ENCODE data around the gene LCN6. TPM values are rescaled to one million over a fixed set of nuclear protein-coding genes. Genes with fewer than 3 reads are reported as not detected.
"Not testable (repeated sequence)": the region's sequence is repeated elsewhere in the genome, so short reads cannot be mapped to it uniquely, and the experiment has no call there.

The LCN6 gene
- total RNA-seq, 8 experiments from 2014 or later = 0.41 to 0.76 TPM; not detected in 6

DNA sequence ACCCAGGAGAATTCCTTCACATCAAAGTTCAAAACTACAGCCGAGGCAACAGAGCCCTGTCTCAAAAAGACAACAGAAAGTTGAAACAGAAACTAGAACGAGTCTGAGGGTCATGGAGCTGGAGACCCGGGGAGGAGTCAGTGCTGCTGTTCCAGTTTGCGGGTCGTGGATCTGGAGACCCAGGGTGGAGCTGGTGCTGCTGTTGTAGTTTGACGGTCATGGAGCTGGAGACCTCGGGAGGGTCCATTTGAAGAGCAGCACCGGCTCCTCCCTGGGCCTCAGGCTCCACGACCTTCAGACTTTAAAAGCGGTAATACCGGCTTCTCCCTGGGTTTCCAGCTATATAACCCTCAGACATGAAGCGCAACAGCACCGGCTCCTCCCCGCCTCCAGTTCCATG, 29.0 kb upstream of the LCN6 start:
- no peaks in the 10 kb centered on the region for H3K4me1 ChIP-seq (replicated peaks in 1 of 2)
- WGBS, 10 experiments = 0 to 90% (median 56%) methylated on average over 1 to 11 of the region's 14 CpGs; no CpG with 5 or more reads in 3 of the 10 experiments
- in situ Hi-C loops (cut with MboI; ENCODE audit: low pct_unique_long_range_greater_than_20kb in 2 of 9, low sequenced_read_pairs in 9 of 9, unreplicated experiment in 9 of 9) = loop anchor here in 7 of 9 experiments (25.0 kb wide), 1 partner anchor 260 kb away; the partner anchor contains the start of genes ABCA2 (in 7 of the 7), FUT7 (in 7 of the 7) and NPDC1 (in 7 of the 7)
- no peak for ATAC-seq (replicated peaks in 6 of 8)
- no peak overlapping the region for H3K4me3 ChIP-seq
- no peak overlapping the region for H3K27ac ChIP-seq

DNA sequence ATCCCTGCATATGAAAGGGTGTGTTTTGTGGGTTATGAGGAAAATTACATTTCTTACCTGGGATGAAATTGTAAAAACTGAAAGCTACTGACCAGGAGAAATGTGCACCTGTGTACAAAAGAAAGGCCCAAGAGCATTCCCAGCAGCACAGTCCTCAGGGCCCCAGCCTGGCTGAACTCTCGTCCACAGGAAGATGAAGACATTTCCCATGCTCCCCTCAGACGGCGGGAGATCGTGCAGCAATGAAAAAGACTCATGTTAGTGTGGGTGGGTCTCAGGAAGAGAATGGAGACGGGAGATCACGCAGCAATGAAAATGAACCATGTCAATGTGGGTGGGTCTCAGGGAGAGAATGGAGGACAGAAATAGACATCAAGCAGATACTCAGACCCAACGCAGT, 28.6 kb upstream of the LCN6 start:
- 17 to 100% (median 62%) methylated on average over 1 to 7 of the region's 7 CpGs; no CpG with 5 or more reads in 2 of the 10 experiments for WGBS, 10 experiments
- Histone ChIP-seq H3K4me1 (replicated peaks in 1 of 2) (no peaks in the 10 kb centered on the region), H3K4me3 (no peak overlapping the region), H3K27ac (no peak overlapping the region)
- ATAC-seq (replicated peaks in 6 of 8) = no peak
- in situ Hi-C loops (cut with MboI; ENCODE audit: low pct_unique_long_range_greater_than_20kb in 2 of 9, low sequenced_read_pairs in 9 of 9, unreplicated experiment in 9 of 9) = loop anchor here in 7 of 9 experiments (25.0 kb wide), 1 partner anchor 260 kb away; the partner anchor contains the start of genes ABCA2 (in 7 of the 7), FUT7 (in 7 of the 7) and NPDC1 (in 7 of the 7)

DNA sequence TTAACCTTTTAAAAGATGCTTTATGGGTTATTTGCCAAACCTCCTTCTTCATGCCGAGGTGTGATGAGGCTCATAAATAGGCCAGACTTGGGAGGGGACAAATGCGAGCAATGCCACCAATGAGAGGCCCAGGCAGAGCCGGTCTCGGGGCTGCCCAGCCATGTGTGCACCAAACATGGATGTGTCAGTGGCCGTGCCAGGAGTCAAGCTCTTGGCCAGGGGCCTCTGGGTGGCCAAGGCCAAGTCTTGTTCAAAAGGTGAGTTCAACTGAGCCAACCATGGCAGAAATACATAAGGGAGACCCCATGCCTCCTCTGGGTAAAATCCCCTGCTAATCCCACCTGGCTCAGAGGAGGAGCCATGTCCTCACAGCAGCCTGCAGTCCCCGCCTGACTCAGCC, 26.9 kb upstream of the LCN6 start:
- no peak for ATAC-seq (replicated peaks in 6 of 8)
- WGBS, 10 experiments = 60 to 87% (median 75%) methylated on average over 1 to 5 of the region's 6 CpGs; no CpG with 5 or more reads in 5 of the 10 experiments
- H3K4me1 ChIP-seq (replicated peaks in 1 of 2) = no peaks in the 10 kb centered on the region
- in situ Hi-C loops (cut with MboI; ENCODE audit: low pct_unique_long_range_greater_than_20kb in 2 of 9, low sequenced_read_pairs in 9 of 9, unreplicated experiment in 9 of 9) = loop anchor here in 7 of 9 experiments (25.0 kb wide), 1 partner anchor 262 kb away; the partner anchor contains the start of genes ABCA2 (in 7 of the 7), FUT7 (in 7 of the 7) and NPDC1 (in 7 of the 7)
- H3K4me3 ChIP-seq = no peak overlapping the region
- H3K27ac ChIP-seq = no peak overlapping the region

DNA sequence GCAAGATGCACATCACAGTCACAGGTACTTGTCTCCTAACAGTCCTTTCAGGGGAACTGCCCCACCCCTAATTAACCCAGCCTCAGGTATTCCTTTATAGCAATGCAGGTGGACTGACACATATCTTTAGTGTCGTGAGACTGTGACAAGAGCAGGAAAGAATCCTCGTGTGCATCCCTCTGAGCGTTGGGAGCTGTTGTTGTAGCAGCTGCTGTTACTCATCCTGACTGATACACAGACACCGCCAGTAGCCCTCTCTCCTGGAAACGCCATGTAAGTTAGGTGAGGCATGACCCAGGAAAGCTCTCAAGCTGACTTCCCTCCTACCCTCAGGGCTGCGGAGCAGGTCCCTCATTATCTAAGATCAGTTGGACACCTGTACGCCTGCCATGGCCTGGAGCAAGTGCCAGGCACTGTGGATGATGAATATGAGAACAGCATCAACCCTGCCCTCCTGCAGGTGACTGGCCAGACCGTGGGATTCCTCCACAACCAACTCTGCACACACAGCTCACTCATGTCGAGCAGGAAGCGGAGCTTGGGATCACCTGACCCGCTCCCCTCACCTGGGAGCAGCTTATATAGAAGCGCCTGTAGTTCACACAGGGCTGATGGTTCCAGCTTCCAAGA, 26.2 kb upstream of the LCN6 start:
- Histone ChIP-seq H3K4me1 (replicated peaks in 1 of 2) (no peaks in the 10 kb centered on the region), H3K4me3 (no peak overlapping the region), H3K27ac (no peak overlapping the region)
- WGBS, 10 experiments = 17 to 100% (median 75%) methylated on average over 1 to 7 of the region's 12 CpGs; no CpG with 5 or more reads in 1 of the 10 experiments
- peak in 2 of 8 experiments; percentile 11 to 23 for ATAC-seq (replicated peaks in 6 of 8)
- in situ Hi-C loops (cut with MboI; ENCODE audit: low pct_unique_long_range_greater_than_20kb in 2 of 9, low sequenced_read_pairs in 9 of 9, unreplicated experiment in 9 of 9) = loop anchor here in 7 of 9 experiments (25.0 kb wide), 1 partner anchor 263 kb away; the partner anchor contains the start of genes ABCA2 (in 7 of the 7), FUT7 (in 7 of the 7) and NPDC1 (in 7 of the 7)

DNA sequence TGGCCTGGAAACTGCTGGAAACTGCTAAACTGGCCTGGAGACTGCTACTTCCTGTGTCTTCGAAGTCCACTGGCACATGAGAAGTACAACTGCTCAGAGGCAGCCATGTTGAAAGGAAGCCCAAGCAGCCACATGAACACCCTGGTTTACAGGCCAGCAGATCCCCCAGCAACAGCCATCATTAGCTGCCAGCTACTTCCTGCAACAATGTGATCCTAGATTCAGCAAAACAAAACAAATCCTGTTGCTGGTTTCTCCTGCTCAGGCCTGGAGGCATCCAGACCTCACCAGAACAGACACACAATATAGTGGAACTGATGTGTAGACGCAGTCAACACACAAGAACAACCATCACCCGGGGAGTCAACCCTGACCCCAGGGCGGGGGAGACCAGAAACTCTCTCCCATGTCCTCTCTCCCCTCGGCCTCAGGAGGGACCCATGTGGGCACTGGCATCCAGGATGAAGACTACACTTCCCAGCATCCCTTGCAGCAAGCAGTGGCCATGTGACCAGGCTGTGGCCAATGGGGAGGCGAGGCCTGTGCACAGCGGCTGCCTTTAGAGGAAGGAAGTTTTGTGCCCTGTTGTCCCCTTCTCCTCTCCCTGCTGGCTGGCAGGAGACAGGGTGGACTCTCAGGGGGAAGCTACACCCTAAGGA, 25.2 kb upstream of the LCN6 start:
- in situ Hi-C loops (cut with MboI; ENCODE audit: low pct_unique_long_range_greater_than_20kb in 2 of 9, low sequenced_read_pairs in 9 of 9, unreplicated experiment in 9 of 9) = no loop called here
- 25 to 78% (median 59%) methylated on average over 1 to 5 of the region's 7 CpGs; no CpG with 5 or more reads in 1 of the 10 experiments for WGBS, 10 experiments
- peak in 6 of 8 experiments; percentile 28 to 73 (median 32) for ATAC-seq (replicated peaks in 6 of 8)

DNA sequence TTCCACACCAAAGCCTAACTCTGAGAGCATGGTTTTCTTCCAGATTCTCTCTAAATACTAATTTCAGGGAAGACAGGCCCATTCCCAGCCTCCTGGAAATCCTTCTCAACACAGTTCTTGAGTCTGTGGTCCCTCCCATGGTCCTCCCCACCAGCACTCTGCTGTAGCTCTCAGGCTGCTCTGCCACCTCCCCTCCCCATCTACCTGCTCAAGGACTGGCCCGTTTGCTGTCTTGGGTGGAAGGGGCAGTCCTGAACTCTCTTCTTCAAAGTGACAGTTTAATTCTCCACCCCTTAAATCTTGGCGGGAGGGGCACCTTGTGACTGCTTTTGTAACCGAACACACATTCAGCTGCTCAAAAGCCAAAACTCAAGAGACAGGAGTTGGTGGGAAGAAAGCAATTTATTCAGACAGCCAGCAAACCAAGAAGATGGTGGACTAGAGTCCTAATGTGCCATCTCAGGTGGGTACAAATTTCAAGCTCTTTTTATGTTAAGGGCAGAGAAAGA, 23.6 kb upstream of the LCN6 start:
- ATAC-seq (replicated peaks in 6 of 8) = no peak
- 0 to 78% (median 41%) methylated on average over 1 to 3 of the region's 3 CpGs; no CpG with 5 or more reads in 5 of the 10 experiments for WGBS, 10 experiments
- in situ Hi-C loops (cut with MboI; ENCODE audit: low pct_unique_long_range_greater_than_20kb in 2 of 9, low sequenced_read_pairs in 9 of 9, unreplicated experiment in 9 of 9) = no loop called here
- Histone ChIP-seq H3K4me3 (no peak overlapping the region), H3K4me1 (replicated peaks in 1 of 2) (peaks cover 0 to 1% of the 10 kb centered on the region in 2 donors), H3K27ac (no peak overlapping the region)

More for the DNA sequence above, 25.2 kb upstream of the LCN6 start:
- H3K27ac ChIP-seq = no peak overlapping the region
- H3K4me1 ChIP-seq (replicated peaks in 1 of 2) = no peaks in the 10 kb centered on the region
- no peak overlapping the region for H3K4me3 ChIP-seq

DNA sequence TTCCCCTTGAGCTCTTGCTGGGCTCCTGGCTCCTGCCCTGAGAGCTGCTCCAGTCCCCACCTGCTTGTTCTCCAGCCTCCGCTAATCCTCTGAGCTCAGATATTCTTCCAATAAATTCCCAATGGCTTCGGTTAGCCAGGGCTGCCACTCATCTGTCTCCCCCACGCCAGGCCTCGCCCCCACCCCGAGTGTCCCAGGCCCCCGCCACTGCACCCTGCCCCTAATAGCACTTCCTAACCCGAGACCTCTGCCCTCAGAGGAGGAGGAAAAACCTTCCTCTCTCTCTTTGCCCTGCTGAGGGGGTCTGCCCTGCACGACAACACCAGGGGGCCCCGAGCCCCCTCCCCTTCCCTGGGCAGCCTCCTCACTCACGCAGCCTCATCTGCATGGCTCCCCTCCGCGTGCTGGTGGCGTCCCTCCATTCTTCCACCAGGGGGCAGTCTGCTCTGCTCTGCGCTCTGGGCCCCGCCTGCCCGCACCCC, 21.4 kb upstream of the LCN6 start:
- in situ Hi-C loops (cut with MboI; ENCODE audit: low pct_unique_long_range_greater_than_20kb in 2 of 9, low sequenced_read_pairs in 9 of 9, unreplicated experiment in 9 of 9) = no loop called here
- H3K27ac ChIP-seq = no peak overlapping the region
- ATAC-seq (replicated peaks in 6 of 8) = peak in 5 of 8 experiments; percentile 34 to 75 (median 37)
- H3K4me1 ChIP-seq (replicated peaks in 1 of 2) = peaks cover 2 to 5% of the 10 kb centered on the region in 2 donors
- WGBS, 10 experiments = no CpG with 5 or more reads among the region's 16 CpGs
- no peak overlapping the region for H3K4me3 ChIP-seq

DNA sequence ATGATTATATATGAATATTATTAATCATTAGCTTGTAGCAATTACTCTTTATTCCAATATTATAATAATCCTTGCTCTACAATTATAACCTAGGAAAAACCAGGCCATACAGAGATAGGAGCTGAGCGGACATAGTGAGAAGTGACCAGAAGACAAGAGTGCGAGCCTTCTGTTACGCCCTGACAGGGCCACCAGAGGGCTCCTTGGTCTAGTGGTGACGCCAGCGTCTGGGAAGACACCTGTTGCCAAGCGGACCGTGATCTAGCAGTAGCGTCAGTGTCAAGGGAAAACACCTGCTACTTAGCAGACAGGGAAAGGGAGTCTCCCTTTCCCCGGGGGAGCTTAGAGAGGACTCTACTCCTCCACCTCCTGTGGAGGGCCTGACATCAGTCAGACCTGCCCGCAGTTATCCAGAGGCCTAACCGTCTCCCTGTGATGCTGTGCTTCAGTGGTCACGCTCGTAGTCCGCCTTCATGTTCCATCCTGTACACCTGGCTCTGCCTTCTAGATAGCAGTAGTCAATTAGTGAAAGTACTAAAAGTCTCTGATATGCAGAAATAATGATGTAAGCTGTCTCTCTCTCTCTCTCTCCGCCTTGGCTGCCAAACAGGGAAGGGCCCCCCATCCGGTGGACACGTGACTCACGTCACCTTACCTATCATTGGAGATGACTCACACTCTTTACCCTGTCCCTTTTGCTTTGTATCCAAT, 18.2 kb upstream of the LCN6 start:
- peaks cover 9 to 22% of the 10 kb centered on the region in 2 donors for H3K4me1 ChIP-seq (replicated peaks in 1 of 2)
- H3K4me3 ChIP-seq; in situ Hi-C loops (cut with MboI; ENCODE audit: low pct_unique_long_range_greater_than_20kb in 2 of 9, low sequenced_read_pairs in 9 of 9, unreplicated experiment in 9 of 9); H3K27ac ChIP-seq: not testable (repeated sequence)
- peak in 3 of 8 experiments; percentile 18 to 42 (median 18) for ATAC-seq (replicated peaks in 6 of 8)
- 30 to 81% (median 68%) methylated on average over 2 to 5 of the region's 18 CpGs; no CpG with 5 or more reads in 3 of the 10 experiments for WGBS, 10 experiments

DNA sequence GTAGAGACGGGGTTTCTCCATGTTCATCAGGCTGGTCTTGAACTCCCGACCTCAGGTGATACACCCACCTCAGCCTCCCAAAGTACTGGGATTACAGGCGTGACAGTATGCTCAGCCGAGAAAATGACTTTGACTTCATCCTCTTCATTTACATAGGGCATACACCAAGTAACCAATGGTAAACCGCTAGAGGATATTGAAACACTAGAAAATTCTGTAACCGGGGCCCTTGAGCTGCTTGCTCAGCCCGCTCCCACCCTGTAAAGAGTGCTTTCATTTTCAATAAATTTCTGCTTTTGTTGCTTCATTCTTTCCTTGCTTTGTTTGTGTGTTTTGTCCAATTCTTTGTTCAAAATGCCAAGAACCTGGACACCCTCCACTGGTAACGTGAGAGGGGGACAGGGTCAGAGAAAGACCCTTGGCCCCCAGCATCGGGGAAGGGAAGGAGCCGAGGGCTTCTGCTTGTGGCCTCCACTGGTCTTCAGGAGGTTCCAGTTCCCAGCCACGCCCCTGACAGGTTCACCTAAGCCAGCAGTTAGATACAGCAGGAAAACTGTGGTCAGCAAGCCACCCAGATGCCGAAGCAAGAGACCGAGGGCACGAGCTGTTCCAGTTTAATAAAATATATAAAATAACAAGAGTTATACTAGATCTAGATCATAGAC, 17.6 kb upstream of the LCN6 start:
- 50 to 100% (median 78%) methylated on average over 1 to 10 of the region's 14 CpGs; no CpG with 5 or more reads in 1 of the 10 experiments for WGBS, 10 experiments
- in situ Hi-C loops (cut with MboI; ENCODE audit: low pct_unique_long_range_greater_than_20kb in 2 of 9, low sequenced_read_pairs in 9 of 9, unreplicated experiment in 9 of 9); H3K4me3 ChIP-seq; H3K27ac ChIP-seq; ATAC-seq (replicated peaks in 6 of 8): not testable (repeated sequence)
- H3K4me1 ChIP-seq (replicated peaks in 1 of 2) = peaks cover 12 to 27% of the 10 kb centered on the region in 2 donors

DNA sequence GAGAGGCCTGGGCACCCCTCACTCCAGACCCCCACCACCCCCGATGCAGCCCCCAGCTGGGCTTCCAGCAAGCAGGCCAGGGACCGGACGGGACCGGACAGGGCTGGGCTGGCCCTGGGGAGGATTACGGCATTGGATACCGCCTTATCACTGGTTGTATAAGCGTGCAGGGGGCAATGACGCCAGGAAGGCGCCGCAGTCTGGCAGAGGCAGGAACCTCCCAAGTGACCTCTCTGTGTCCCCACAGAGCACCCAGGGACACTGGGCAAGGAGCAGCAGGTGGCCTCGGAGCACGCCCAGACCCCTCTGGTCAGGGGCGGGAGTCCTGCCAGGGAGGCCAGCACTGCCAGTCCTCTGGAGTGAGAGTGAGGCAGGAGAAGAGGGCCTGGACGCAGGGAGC, 16.7 kb upstream of the LCN6 start:
- 27 to 80% methylated on average over 2 to 3 of the region's 14 CpGs; no CpG with 5 or more reads in 8 of the 10 experiments for WGBS, 10 experiments
- Histone ChIP-seq H3K4me1 (replicated peaks in 1 of 2) (peaks cover 12 to 27% of the 10 kb centered on the region in 2 donors), H3K4me3 (no peak overlapping the region), H3K27ac (no peak overlapping the region)
- in situ Hi-C loops (cut with MboI; ENCODE audit: low pct_unique_long_range_greater_than_20kb in 2 of 9, low sequenced_read_pairs in 9 of 9, unreplicated experiment in 9 of 9) = no loop called here
- no peak for ATAC-seq (replicated peaks in 6 of 8)

DNA sequence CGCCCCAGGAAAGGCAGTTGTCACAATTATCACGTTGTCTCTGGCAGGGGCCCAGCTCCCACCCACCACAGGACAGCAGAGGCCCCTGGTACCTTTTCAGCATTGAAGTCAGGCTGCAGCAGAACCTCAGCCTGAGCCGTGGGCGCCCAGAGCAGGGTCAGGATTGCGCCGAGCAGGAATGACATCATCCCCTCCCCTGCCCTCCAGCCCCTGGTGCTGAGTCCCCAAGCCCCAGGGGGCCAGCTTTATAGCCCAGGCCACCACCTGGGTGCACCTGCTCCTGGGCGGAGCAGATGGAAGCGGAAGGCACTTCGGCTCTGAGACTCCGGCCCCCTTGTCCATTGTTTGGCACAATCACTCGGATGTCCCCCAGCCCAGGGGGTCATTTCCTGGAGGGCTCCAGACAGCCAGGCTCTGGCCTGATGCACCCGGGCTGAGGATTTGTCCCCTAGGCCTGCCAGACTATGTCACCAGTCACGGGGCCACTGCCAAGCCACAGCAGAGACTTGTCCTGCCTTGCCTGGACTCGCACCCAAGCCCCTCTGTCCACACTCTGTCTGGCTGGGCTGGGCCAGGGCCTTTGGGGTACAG, 16.1 kb upstream of the LCN6 start, which contains the start of gene LCN15:
Gene LCN15 (minus strand): TSS at position 218 of the 591 bp plus-strand sequence. CDS start 30 bp downstream, at position 188.
- 80% methylated on average over 3 of the region's 14 CpGs; no CpG with 5 or more reads in 9 of the 10 experiments for WGBS, 10 experiments
- no peak for ATAC-seq (replicated peaks in 6 of 8)
- H3K4me1 ChIP-seq (replicated peaks in 1 of 2) = peaks cover 12 to 27% of the 10 kb centered on the region in 2 donors
- H3K4me3 ChIP-seq = no peak within 1 kb of the TSS
- H3K27ac ChIP-seq = peak within 1 kb of the TSS in 1 of 2 donors; percentile 34
- in situ Hi-C loops (cut with MboI; ENCODE audit: low pct_unique_long_range_greater_than_20kb in 2 of 9, low sequenced_read_pairs in 9 of 9, unreplicated experiment in 9 of 9) = no loop called here

Data from motor neuron (in vitro differentiated cells).